ENCODE results near the gene AQP12B. TPM values are rescaled to one million over a fixed set of nuclear protein-coding genes. Genes with fewer than 3 reads are reported as not detected.
"Not testable (repeated sequence)": the region's sequence is repeated elsewhere in the genome, so short reads cannot be mapped to it uniquely, and the experiment has no call there.

The AQP12B gene
- total RNA-seq, 1 experiment from 2014 or later: not detected

GRCh38 chr2:240674461-240675184 is 8.1 kb downstream of the AQP12B start:
- H3K36me3 ChIP-seq, DNase-seq, H3K4me3 ChIP-seq, H3K9me3 ChIP-seq: not testable (repeated sequence)
- peaks cover 33% of the 10 kb centered on the region for H3K27me3 ChIP-seq

GRCh38 chr2:240672701-240673190 is 9.9 kb downstream of the AQP12B start:
- Histone ChIP-seq H3K36me3 (no peaks in the 10 kb centered on the region), H3K27me3 (peaks cover 42% of the 10 kb centered on the region), H3K4me3 (no peak overlapping the region), H3K9me3 (no peaks in the 10 kb centered on the region)
- DNase-seq: no peak

- Histone ChIP-seq H3K9me3 (no peaks in the 10 kb centered on the region), H3K4me3 (no peak overlapping the region), H3K27me3 (peaks cover 47% of the 10 kb centered on the region), H3K36me3 (no peaks in the 10 kb centered on the region)
- no peak for DNase-seq
Observed at GRCh38 chr2:240672076-240672700, 10.5 kb downstream of the AQP12B start.

GRCh38 chr2:240670950-240671349 is 11.7 kb downstream of the AQP12B start:
- DNase-seq: no peak
- Histone ChIP-seq H3K9me3 (no peaks in the 10 kb centered on the region), H3K4me3 (no peak overlapping the region), H3K36me3 (no peaks in the 10 kb centered on the region), H3K27me3 (peaks cover 57% of the 10 kb centered on the region)

- Histone ChIP-seq H3K36me3 (no peaks in the 10 kb centered on the region), H3K27me3 (peaks cover 59% of the 10 kb centered on the region), H3K9me3 (0 out of 2 replicates have a peak, but pooled peaks cover 2% of the 10 kb centered on the region), H3K4me3 (no peak overlapping the region)
- no peak for DNase-seq
Observed at GRCh38 chr2:240670402-240670801, 12.3 kb downstream of the AQP12B start.

GRCh38 chr2:240664622-240665021 is 18.1 kb downstream of the AQP12B start:
- no peaks in the 10 kb centered on the region for H3K36me3 ChIP-seq
- H3K4me3 ChIP-seq: no peak overlapping the region
- peaks cover 7% of the 10 kb centered on the region; the same call in 1 of the 2 replicates for H3K9me3 ChIP-seq
- peaks cover 50% of the 10 kb centered on the region for H3K27me3 ChIP-seq
- DNase-seq: no peak

- no peak for DNase-seq
- H3K4me3 ChIP-seq: no peak overlapping the region
- H3K27me3 ChIP-seq: peaks cover 49% of the 10 kb centered on the region
- peaks cover 7% of the 10 kb centered on the region; the same call in 1 of the 2 replicates for H3K9me3 ChIP-seq
- no peaks in the 10 kb centered on the region for H3K36me3 ChIP-seq
Observed at GRCh38 chr2:240663546-240664190, 19.0 kb downstream of the AQP12B start.

GRCh38 chr2:240662681-240663080 is 20.0 kb downstream of the AQP12B start:
- DNase-seq: no peak
- no peak overlapping the region for H3K4me3 ChIP-seq
- peaks cover 7% of the 10 kb centered on the region; the same call in 1 of the 2 replicates for H3K9me3 ChIP-seq
- peaks cover 50% of the 10 kb centered on the region for H3K27me3 ChIP-seq
- H3K36me3 ChIP-seq: no peaks in the 10 kb centered on the region

- H3K27me3 ChIP-seq: peaks cover 54% of the 10 kb centered on the region
- not testable (repeated sequence) for DNase-seq, H3K9me3 ChIP-seq, H3K36me3 ChIP-seq, H3K4me3 ChIP-seq
Observed at GRCh38 chr2:240659883-240660282, 22.8 kb downstream of the AQP12B start.

- H3K9me3 ChIP-seq: peaks cover 1% of the 10 kb centered on the region; the same call in 1 of the 2 replicates
- no peak for DNase-seq
- H3K4me3 ChIP-seq: no peak overlapping the region
- no peaks in the 10 kb centered on the region for H3K36me3 ChIP-seq
- H3K27me3 ChIP-seq: peaks cover 57% of the 10 kb centered on the region
Observed at GRCh38 chr2:240655931-240656886, 26.5 kb downstream of the AQP12B start.

- H3K36me3 ChIP-seq: no peaks in the 10 kb centered on the region
- H3K27me3 ChIP-seq: peaks cover 43% of the 10 kb centered on the region
- H3K9me3 ChIP-seq: peaks cover 1% of the 10 kb centered on the region; the same call in 1 of the 2 replicates
- no peak for DNase-seq
- no peak overlapping the region for H3K4me3 ChIP-seq
Observed at GRCh38 chr2:240651185-240651584, 31.5 kb downstream of the AQP12B start.

GRCh38 chr2:240650254-240650965 is 32.3 kb downstream of the AQP12B start:
- H3K36me3 ChIP-seq: no peaks in the 10 kb centered on the region
- no peak overlapping the region for H3K4me3 ChIP-seq
- H3K9me3 ChIP-seq: peaks cover 1% of the 10 kb centered on the region; the same call in 1 of the 2 replicates
- peaks cover 38% of the 10 kb centered on the region for H3K27me3 ChIP-seq
- DNase-seq: no peak

- Histone ChIP-seq H3K4me3 (no peak overlapping the region), H3K36me3 (no peaks in the 10 kb centered on the region), H3K27me3 (peaks cover 28% of the 10 kb centered on the region), H3K9me3 (0 out of 2 replicates have a peak, but pooled peaks cover 1% of the 10 kb centered on the region)
- no peak for DNase-seq
Observed at GRCh38 chr2:240649331-240649730, 33.4 kb downstream of the AQP12B start.

- H3K9me3 ChIP-seq: 0 out of 2 replicates have a peak, but pooled peaks cover 1% of the 10 kb centered on the region
- no peaks in the 10 kb centered on the region for H3K36me3 ChIP-seq
- DNase-seq: no peak
- no peak overlapping the region for H3K4me3 ChIP-seq
- H3K27me3 ChIP-seq: peaks cover 26% of the 10 kb centered on the region
Observed at GRCh38 chr2:240648650-240649275, 33.9 kb downstream of the AQP12B start.

GRCh38 chr2:240648155-240648649 is 34.5 kb downstream of the AQP12B start:
- Histone ChIP-seq H3K36me3 (no peaks in the 10 kb centered on the region), H3K4me3 (no peak overlapping the region), H3K27me3 (peaks cover 26% of the 10 kb centered on the region), H3K9me3 (0 out of 2 replicates have a peak, but pooled peaks cover 1% of the 10 kb centered on the region)
- DNase-seq: no peak
